Activated CD4-positive, CD25-positive, alpha-beta regulatory T cell treated with anti-CD3 and anti-CD28 coated beads, Interleukin-2, amount 50 U/mL, for 16 hours (primary cell): ENCODE data around the gene NYNRIN.

ENCODE experiments used
- DNase-seq: peaks from one replicate; pipeline ENCODE4 v3.0.0-alpha.2; 2020; ENCODE audit warnings: low read depth, low spot score

Gene NYNRIN

DNA sequence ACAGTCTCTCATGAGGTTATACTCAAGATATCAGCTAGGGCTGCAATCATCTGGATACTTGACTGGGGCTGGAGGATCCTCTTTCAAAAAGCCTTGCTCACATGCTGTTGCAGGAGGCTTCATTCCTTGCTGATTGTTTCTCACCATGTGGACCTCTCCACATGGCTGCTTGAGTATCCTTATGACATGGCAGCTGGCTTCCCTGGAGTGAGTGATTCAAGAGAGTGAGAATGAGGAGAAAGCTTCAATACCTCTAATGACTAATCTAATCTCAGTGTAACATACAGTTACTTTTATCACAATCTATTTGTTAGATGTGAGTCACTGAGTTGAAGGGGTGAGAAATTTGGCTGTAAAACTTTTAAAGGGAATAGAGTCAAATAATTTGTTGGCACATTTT lies 58.2 kb downstream of the NYNRIN start:
- no peak for DNase-seq

DNA sequence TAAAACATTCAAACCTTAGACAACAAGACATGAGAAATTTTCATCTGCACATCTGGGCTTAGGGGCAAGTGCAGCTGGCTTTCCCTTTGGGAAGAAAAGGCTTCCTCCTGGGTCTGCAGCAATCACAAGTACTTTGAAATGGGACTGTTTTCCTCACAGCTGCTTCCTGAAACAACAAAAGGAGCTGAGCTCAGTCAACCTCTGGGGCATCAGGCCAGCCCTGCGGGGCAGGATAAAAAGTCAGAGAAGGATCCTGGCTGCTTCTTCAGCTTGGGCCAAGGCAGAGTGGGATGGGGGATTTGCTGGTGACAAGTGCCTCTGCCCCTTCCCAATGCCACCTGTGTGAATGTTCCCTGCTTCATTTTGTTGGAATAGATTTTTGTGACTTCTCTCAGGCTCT lies 59.9 kb downstream of the NYNRIN start:
- no peak for DNase-seq

DNA sequence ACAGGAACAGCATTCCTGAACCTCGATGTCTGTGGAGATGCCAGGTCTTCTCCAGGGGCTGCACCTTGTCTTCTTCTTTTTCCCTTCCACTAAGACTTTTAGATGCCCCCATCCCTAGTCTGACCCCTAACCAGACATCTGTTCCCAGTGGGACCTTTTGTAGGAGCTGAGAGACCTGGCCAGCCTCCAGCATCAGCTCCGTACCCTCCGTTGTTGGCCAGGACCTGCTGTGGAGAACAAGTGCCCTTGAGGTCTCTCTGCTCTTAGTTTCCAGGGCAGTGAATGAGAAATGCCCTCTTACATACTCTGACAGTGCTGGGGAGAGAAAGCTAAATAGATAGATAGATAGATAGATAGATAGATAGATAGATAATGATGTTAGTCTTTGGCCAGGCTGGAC lies 60.5 kb downstream of the NYNRIN start:
- no peak for DNase-seq

DNA sequence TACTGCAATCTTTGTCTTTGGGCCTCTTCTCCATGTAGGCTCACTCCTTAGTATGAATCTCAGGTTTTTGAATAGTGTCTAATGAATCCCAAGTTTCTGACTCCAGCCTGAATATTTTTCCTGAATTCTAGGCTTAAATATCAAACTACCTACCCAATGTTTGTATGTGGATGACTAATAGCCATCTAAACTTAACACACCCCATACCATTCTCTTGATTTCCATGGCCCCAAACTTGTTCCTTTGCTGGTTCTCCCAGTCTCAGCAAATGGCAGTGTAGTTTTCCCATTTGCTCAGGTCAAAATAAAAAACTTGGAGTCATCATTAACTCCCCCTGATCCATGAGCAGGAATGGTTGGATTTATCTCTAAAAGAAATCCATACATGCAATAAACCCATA lies 62.5 kb downstream of the NYNRIN start:
- DNase-seq = no peak

DNA sequence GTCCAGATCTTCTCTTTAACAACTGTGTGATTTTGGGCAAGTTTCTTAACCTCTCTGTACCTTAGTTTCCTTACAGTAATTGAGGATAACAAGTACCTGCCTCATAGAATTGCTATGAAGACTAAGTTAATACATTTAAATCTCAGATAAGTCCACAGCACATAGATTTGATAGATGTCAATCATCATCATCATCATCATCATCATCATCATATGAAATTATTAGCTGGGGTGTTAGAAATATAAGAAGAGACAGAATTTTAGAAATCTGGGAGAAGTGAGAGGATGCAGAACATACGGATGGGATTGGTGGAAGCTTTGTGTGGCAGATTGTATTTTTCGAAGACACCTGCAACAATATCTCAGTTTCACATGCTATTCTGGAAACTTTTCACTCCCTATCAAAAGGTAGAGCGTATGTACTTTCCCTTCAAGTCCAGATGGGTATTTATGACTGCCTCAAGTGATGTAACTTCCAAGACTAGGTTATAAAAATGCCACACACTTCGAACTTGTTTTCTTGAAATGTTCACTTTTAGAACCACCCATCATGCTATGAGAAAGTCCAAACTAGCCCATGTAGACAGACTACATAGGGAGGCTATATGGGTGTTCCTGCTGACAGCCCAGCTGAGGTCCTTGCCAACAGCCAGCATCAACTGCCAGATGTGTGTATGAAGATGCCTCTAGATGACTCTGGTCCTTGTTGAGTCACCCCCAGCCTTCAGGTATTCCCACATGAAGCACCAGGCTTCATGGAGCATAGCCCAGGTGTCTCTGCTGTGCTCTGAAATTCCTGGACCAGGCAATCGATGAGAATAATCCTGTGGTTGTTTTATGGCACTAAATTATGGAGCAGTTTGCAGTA lies 64.4 kb downstream of the NYNRIN start:
- no peak for DNase-seq

DNA sequence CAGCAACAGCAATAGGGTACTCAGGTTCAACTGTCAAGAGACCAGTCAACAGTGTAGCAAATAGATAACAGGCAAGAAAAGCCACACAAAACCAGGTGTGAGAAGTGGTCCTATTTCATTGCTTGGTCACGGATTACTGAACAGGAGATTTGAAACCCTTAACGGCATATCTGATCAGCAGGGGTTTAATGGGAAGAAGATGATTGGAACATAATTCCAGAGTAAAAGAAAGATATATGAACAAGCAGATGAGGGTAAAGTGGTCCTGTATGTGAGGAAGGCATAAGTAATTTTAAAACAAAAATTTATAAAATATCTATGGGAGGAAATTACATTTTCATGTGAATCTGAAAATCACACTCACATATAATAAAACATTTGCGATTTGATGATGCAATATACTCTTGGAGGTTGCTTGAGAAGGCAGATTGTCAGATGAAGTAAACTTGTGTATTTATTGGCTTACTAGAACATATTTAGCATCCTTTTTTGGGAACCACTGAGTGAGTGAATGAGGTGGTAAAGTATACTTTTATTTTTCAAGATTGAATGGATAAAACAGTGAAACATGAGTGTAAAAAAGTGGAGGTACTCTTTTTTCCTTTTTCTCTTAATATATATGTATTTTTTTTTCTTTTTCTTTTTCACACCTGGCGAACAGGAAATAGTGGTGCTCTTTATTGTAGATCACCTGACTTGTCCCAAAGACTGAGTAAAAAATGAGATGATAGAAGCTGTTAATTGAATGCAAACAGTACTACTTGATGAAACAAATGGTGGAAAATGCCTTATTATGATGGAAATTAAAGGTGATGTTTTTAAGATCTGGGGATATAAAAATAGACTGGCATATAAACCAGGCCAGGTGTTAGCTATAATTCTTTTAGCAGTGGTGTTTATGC lies 65.3 kb downstream of the NYNRIN start:
- no peak for DNase-seq

DNA sequence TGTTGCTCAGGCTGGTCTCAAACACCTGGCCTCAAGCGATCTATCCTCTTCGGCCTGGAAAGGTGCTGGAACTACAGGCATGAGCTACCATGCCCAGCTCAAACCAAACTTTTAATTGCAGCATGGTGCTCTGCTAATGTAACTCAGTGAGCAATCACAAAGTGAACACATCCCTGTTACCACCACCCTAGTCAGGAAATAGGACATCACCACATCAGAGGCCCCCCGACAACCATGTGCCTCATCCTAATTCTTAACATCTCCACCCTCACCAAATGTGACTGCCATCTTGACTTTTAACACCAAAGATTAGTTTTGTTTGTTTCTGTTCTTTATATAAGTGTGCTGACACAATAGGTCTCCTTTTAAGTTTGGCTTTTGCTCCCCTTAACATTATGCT lies 66.6 kb downstream of the NYNRIN start:
- DNase-seq = no peak

DNA sequence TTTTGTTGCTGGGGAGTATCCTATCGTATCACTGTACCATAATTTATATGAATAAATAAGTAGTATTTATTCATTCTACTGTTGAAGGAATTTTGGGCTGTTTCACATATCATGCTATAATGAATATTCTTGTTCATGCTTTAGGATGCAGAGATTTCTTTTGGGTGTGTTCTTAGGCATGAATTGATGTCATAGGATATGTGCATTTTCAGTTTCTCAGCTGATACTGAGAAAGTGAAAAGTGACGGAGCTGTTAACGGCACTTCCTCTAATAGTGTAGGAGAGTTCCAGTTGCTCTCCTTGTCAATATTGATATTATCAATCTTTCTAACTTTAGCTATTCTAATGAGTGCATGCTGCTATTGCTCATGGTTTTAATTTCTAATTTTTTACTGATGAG lies 67.0 kb downstream of the NYNRIN start:
- no peak for DNase-seq
